ENCODE results near the gene SLC29A3.

DNA sequence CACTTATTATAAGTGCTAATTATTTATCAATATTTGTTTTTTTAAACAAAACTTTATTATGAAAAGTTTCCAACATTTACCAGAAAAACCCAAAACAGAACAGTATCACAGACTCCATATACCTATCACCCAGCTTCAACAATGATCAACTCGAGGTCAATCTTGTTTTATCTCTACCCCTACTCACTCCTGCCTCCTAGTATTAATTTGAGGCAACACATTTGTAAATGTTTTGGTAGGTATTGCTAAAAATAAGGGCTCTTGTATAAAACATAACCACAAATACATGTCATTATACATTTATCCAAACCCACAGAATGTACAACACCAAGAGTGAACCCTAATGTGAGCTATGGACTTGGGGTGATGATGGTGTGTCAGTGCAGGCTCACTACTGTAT is 61.8 kb downstream of the SLC29A3 start:
- TF ChIP-seq, protein P1, sequence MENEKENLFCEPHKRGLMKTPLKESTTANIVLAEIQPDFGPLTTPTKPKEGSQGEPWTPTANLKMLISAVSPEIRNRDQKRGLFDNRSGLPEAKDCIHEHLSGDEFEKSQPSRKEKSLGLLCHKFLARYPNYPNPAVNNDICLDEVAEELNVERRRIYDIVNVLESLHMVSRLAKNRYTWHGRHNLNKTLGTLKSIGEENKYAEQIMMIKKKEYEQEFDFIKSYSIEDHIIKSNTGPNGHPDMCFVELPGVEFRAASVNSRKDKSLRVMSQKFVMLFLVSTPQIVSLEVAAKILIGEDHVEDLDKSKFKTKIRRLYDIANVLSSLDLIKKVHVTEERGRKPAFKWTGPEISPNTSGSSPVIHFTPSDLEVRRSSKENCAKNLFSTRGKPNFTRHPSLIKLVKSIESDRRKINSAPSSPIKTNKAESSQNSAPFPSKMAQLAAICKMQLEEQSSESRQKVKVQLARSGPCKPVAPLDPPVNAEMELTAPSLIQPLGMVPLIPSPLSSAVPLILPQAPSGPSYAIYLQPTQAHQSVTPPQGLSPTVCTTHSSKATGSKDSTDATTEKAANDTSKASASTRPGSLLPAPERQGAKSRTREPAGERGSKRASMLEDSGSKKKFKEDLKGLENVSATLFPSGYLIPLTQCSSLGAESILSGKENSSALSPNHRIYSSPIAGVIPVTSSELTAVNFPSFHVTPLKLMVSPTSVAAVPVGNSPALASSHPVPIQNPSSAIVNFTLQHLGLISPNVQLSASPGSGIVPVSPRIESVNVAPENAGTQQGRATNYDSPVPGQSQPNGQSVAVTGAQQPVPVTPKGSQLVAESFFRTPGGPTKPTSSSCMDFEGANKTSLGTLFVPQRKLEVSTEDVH (IDR thresholded peaks at IDR 0.05; ENCODE audit: low read depth, partially characterized antibody): no peak
- TF ChIP-seq, protein P2, sequence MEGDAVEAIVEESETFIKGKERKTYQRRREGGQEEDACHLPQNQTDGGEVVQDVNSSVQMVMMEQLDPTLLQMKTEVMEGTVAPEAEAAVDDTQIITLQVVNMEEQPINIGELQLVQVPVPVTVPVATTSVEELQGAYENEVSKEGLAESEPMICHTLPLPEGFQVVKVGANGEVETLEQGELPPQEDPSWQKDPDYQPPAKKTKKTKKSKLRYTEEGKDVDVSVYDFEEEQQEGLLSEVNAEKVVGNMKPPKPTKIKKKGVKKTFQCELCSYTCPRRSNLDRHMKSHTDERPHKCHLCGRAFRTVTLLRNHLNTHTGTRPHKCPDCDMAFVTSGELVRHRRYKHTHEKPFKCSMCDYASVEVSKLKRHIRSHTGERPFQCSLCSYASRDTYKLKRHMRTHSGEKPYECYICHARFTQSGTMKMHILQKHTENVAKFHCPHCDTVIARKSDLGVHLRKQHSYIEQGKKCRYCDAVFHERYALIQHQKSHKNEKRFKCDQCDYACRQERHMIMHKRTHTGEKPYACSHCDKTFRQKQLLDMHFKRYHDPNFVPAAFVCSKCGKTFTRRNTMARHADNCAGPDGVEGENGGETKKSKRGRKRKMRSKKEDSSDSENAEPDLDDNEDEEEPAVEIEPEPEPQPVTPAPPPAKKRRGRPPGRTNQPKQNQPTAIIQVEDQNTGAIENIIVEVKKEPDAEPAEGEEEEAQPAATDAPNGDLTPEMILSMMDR (IDR thresholded peaks at IDR 0.05 in 2 of 3, conservative IDR thresholded peaks at IDR 0.05 in 1 of 3; ENCODE audit: control insufficient read depth in 2 of 3, extremely low read depth in 1 of 3, insufficient read depth in 1 of 3, low read depth in 3 of 3, low read length in 3 of 3): no peak
- TF ChIP-seq, protein P3, sequence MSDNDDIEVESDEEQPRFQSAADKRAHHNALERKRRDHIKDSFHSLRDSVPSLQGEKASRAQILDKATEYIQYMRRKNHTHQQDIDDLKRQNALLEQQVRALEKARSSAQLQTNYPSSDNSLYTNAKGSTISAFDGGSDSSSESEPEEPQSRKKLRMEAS (IDR thresholded peaks at IDR 0.05; ENCODE audit: low read depth, low read length): no peak
- TF ChIP-seq TCF12 (IDR thresholded peaks at IDR 0.05; ENCODE audit: low read depth, low read length): no peak

Measured in GM12878 (cell line).